Activated CD4-positive, alpha-beta T cell treated with anti-CD3 and anti-CD28 coated beads for 36 hours (primary cell): ENCODE data around the gene SGPL1. TPM values are rescaled to one million over a fixed set of nuclear protein-coding genes. Genes with fewer than 3 reads are reported as not detected.

Experiments
- ATAC-seq: fragments of 200-7000 bp; cut with Tn5 transposase; one replicate; pipeline ENCODE4 v1.10.0; 2021; ENCODE audit warnings: mild to moderate bottlenecking, moderate library complexity
- CTCF ChIA-PET: fragments of 350-600 bp; sonication (Branson Sonifier 250); formaldehyde crosslinking; loops from one replicate; lab custom pipeline; 2021; ENCODE audit warnings: antibody characterized with exemption; lab: Charles Lee
- POLR2A ChIA-PET: fragments of 350-600 bp; sonication (Branson Sonifier 250); formaldehyde crosslinking; loops from one replicate; lab custom pipeline; 2021; ENCODE audit warnings: antibody characterized with exemption, inconsistent platforms; lab: Charles Lee
- DNase-seq: peaks from one replicate; pipeline ENCODE4 v3.0.0-alpha.2; 2020
- H3K27ac Mint-ChIP-seq: one replicate; pipeline ENCODE4 v1.8.0; 2021; ENCODE audit warnings: mixed read lengths
- H3K27me3 Mint-ChIP-seq: one replicate; pipeline ENCODE4 v1.8.0; 2021; ENCODE audit warnings: mixed read lengths
- H3K36me3 Mint-ChIP-seq: one replicate; pipeline ENCODE4 v1.8.0; 2021; ENCODE audit warnings: low read depth, mixed read lengths
- H3K4me1 Mint-ChIP-seq: one replicate; pipeline ENCODE4 v1.8.0; 2021; ENCODE audit warnings: mixed read lengths
- H3K4me3 Mint-ChIP-seq: one replicate; pipeline ENCODE4 v1.8.0; 2021; ENCODE audit warnings: mild to moderate bottlenecking, moderate library complexity, mixed read lengths
- H3K9me3 Mint-ChIP-seq: one replicate; pipeline ENCODE4 v1.8.0; 2021; ENCODE audit warnings: low read depth, mixed read lengths
- intact Hi-C, 2 experiments: fragments of 100-400 bp; cut with DNase I in 1 of 2; cut with micrococcal nuclease in 1 of 2; formaldehyde crosslinking; loops; one replicate each; pipeline versions ENCODE4 v1.14.2 to v1.15.1; 2022 to 2024; cut with DNase I, micrococcal nuclease
- total RNA-seq, 2 experiments: library from RNA; stranded (reverse); gene quantifications; one replicate each; pipeline ENCODE4 v1.2.3, GENCODE V29; 2021

The SGPL1 gene
- total RNA-seq, 2 experiments from 2014 or later: 33.7 to 48.7 TPM

- DNase-seq (no peak), ATAC-seq (no peak)
- H3K4me1 Mint-ChIP-seq: no peaks in the 10 kb centered on the region
- H3K9me3 Mint-ChIP-seq: no peaks in the 10 kb centered on the region
- no peak overlapping the region for H3K4me3 Mint-ChIP-seq
- ChIA-PET POLR2A (no interaction called here), CTCF (interaction anchor here (0.5 to 1.6 kb wide), 9 partner anchors 8 to 364 kb away, joined by 3 to 13 read pairs (median 4); partner anchors contain the start of gene UNC5B)
- no peak overlapping the region for H3K27ac Mint-ChIP-seq
- no peaks in the 10 kb centered on the region for H3K36me3 Mint-ChIP-seq
- H3K27me3 Mint-ChIP-seq: peaks cover 5% of the 10 kb centered on the region
- intact Hi-C loops: loop anchor here (5.0 to 10.0 kb wide), 2 partner anchors 138 to 356 kb away; no protein-coding TSS in a partner anchor
Measured at GRCh38 chr10:70926226-70927000, 110.7 kb downstream of the SGPL1 start.

DNA sequence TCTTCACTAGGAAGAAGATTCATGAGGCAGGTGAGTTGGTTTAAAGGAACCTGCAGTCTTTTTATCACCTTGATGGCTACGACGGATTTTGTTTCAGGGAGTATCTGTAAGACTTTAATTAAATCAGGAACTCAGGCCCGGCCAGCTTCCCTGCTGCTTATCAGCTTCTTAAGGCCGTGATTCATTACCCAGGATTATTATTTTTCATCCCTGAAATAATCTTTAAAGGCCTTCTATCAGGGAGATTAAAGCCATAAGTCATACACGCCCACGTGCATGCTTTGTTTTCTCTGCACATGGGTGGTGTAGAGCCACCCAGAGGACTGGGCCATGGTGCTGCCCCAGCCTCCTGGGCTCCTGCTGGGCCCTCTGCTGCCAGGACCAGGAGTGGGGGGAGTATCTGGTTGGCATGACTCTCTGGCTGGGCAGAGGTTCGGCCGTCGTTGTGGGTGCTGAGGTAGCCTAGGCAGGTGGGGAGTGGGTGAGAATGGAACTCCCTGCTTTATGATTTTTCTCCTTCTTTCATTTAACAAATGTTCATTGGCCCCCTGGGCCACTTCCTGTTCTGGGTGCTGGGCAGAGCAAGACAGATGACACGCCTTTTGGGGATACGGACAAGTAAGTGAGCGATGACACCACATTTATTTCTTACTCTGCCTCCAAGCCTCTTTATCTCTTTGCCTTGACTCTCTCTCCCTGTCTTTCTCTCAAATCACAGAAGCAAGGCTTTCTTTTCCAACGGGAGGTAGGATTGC, 111.6 kb downstream of the SGPL1 start:
- Mint-ChIP-seq H3K27ac (no peak overlapping the region), H3K4me1 (no peaks in the 10 kb centered on the region), H3K9me3 (no peaks in the 10 kb centered on the region), H3K4me3 (no peak overlapping the region), H3K27me3 (peaks cover 5% of the 10 kb centered on the region), H3K36me3 (no peaks in the 10 kb centered on the region)
- POLR2A ChIA-PET: no interaction called here
- DNase-seq (no peak), ATAC-seq (no peak)
- CTCF ChIA-PET: interaction anchor here (0.5 to 1.6 kb wide), 2 partner anchors 281 to 285 kb away, joined by 3 to 4 read pairs; partner anchors contain the start of gene UNC5B
- intact Hi-C loops: loop anchor here (5.0 to 10.0 kb wide), 2 partner anchors 137 to 355 kb away; no protein-coding TSS in a partner anchor

DNA sequence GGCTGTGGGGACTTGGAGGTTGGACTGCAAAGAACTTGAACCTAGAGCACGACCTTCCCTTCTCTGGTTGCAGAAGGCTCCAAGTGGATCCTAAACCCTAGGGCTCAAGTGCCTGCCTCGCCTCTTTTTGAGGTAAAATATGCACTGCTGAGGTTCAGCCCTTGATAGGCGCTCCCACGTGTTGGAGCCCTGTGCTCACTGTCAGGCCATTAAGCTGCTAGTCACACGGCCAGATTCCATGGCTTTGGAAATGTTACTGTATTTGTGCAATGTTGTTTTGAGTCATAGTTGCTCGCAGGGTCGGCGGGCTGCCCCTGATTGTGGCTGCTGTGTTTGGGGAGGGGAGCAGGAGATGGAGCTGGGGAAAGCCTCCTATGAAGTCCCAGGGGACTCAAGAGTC, 112.4 kb downstream of the SGPL1 start:
- ChIA-PET CTCF (no interaction called here), POLR2A (no interaction called here)
- DNase-seq (no peak), ATAC-seq (no peak)
- peaks cover 5% of the 10 kb centered on the region for H3K27me3 Mint-ChIP-seq
- H3K9me3 Mint-ChIP-seq: no peaks in the 10 kb centered on the region
- H3K4me3 Mint-ChIP-seq: no peak overlapping the region
- H3K27ac Mint-ChIP-seq: no peak overlapping the region
- no peaks in the 10 kb centered on the region for H3K4me1 Mint-ChIP-seq
- H3K36me3 Mint-ChIP-seq: no peaks in the 10 kb centered on the region
- intact Hi-C loops: loop anchor here (5.0 to 10.0 kb wide), 2 partner anchors 137 to 354 kb away; no protein-coding TSS in a partner anchor

DNA sequence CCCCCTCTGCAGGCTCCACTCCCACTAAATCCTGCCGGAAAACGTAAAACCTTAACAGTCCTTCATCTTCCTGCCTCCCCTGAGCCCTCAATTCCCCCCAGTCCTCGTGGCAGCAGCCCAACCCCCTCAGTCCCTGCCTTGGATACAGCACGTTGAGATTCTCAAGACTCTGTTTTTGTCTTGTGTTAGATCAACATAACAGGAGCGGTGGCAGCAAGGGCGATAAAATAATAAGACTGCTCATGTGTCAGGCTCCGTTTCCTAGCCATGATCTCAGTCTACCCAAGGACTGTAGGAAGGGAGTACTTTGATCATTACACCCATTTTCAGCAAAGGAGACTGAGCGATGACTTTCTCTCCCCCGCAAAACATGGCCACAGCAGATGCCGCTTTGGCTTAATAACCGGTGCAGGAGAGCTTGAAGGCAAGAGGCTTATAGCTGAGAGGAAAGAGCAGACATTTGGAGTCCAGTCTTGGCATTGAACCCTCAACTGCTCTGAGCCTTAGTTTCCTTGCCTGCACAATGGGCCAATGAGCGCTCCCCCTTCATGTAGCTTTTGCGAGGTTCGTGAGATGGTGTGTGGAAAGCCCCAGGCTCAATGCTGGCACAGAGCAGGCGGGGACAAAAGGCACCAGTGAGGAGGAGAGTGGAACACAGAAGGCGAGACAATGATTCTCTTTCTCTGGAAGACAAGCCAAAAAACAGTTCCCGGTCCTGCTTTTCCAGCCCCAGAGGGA, 114.7 kb downstream of the SGPL1 start:
- no peaks in the 10 kb centered on the region for H3K4me1 Mint-ChIP-seq
- DNase-seq (no peak), ATAC-seq (no peak)
- CTCF ChIA-PET: no interaction called here
- H3K4me3 Mint-ChIP-seq: no peak overlapping the region
- POLR2A ChIA-PET: no interaction called here
- intact Hi-C loops: no loop called here
- H3K27me3 Mint-ChIP-seq: no peaks in the 10 kb centered on the region
- no peak overlapping the region for H3K27ac Mint-ChIP-seq
- H3K36me3 Mint-ChIP-seq: no peaks in the 10 kb centered on the region
- H3K9me3 Mint-ChIP-seq: no peaks in the 10 kb centered on the region

Other genes with a start within 250 kb of the SGPL1 start
- 10 to 100 TPM; 21.8 to 28.6 TPM for gene PRF1, start 213.2 kb upstream of the SGPL1 start, total RNA-seq
- not detected for gene ADAMTS14, start 143.4 kb upstream of the SGPL1 start, total RNA-seq
- gene TBATA, start 30.6 kb upstream of the SGPL1 start, total RNA-seq: not detected
- gene PCBD1, start 72.6 kb downstream of the SGPL1 start, total RNA-seq: 10 to 100 TPM; 40.1 to 47.6 TPM